A673 (cell line): ENCODE results near the gene COL20A1. TPM values are rescaled to one million over a fixed set of nuclear protein-coding genes. Genes with fewer than 3 reads are reported as not detected.

Experiments used
- BruUV-seq: library from RNA; stranded (reverse); fragments of 400-500 nt; replicated peaks from 2 replicates; lab custom pipeline; 2021; lab: Mats Ljungman, UMichigan
- CTCF ChIA-PET: fragments of 300-600 bp; sonication (Branson Sonifier 250); formaldehyde crosslinking; loops from one replicate; lab custom pipeline; 2022; ENCODE audit warnings: antibody characterized with exemption; lab: Charles Lee
- POLR2A ChIA-PET: fragments of 300-600 bp; sonication (Branson Sonifier 250); formaldehyde crosslinking; loops from one replicate; lab custom pipeline; 2022; ENCODE audit warnings: antibody characterized with exemption; ENCODE audit not compliant: low non-redundant PET; lab: Charles Lee
- DNase-seq: peaks from one replicate; pipeline ENCODE4 v3.0.0-alpha.2; 2015; ENCODE audit warnings: low spot score
- H3K27ac ChIP-seq: fragments of 200-600 bp; sonication (generic); 2 replicates; pipeline ENCODE4 v1.5.1; 2016; ENCODE audit warnings: mixed run types, low read depth, mild to moderate bottlenecking, mixed read lengths, antibody characterized with exemption, low read length; ENCODE audit not compliant: poor library complexity, severe bottlenecking
- H3K27me3 ChIP-seq: fragments of 200-600 bp; sonication (generic); replicated peaks from 2 replicates; pipeline ENCODE4 v1.6.1; 2017; ENCODE audit warnings: mixed run types, low read depth, mild to moderate bottlenecking, mixed read lengths, antibody characterized with exemption, low read length; ENCODE audit not compliant: insufficient read depth, poor library complexity
- H3K36me3 ChIP-seq: fragments of 200-600 bp; sonication (generic); 2 replicates; pipeline ENCODE4 v1.6.1; 2016; ENCODE audit warnings: mixed run types, mild to moderate bottlenecking, mixed read lengths, antibody characterized with exemption, low read length; ENCODE audit not compliant: insufficient read depth, poor library complexity, severe bottlenecking
- H3K4me1 ChIP-seq: fragments of 200-600 bp; sonication (generic); 2 replicates; pipeline ENCODE4 v1.6.1; 2017; ENCODE audit warnings: mixed run types, mild to moderate bottlenecking, mixed read lengths, antibody characterized with exemption, low read length; ENCODE audit not compliant: insufficient read depth, poor library complexity, severe bottlenecking
- H3K4me3 ChIP-seq: fragments of 200-600 bp; sonication (generic); 2 replicates; pipeline ENCODE4 v1.5.1; 2016; ENCODE audit warnings: low read depth, mixed run types, mild to moderate bottlenecking, mixed read lengths, low read length; ENCODE audit not compliant: poor library complexity, severe bottlenecking
- H3K9me3 ChIP-seq: fragments of 200-600 bp; sonication (generic); 2 replicates; pipeline ENCODE4 v1.6.1; 2016; ENCODE audit warnings: mixed run types, low read depth, mild to moderate bottlenecking, mixed read lengths, antibody characterized with exemption, low read length; ENCODE audit not compliant: poor library complexity, severe bottlenecking
- EZH2 ChIP-seq: fragments of 200-600 bp; sonication (generic); IDR thresholded peaks from 2 replicates; pipeline ENCODE4 v1.6.1; 2017; ENCODE audit warnings: borderline replicate concordance, low read depth, mild to moderate bottlenecking, mixed read lengths, antibody characterized with exemption, low read length; ENCODE audit not compliant: poor library complexity, severe bottlenecking
- intact Hi-C: fragments of 100-400 bp; cut with micrococcal nuclease; formaldehyde crosslinking; loops from one replicate; pipeline ENCODE4 v1.10.0; 2022; ENCODE audit not compliant: unreplicated experiment
- total RNA-seq: library from RNA; stranded (reverse); gene quantifications from 2 replicates; pipeline ENCODE4 v1.2.3, GENCODE V29; 2021
- TF ChIP-seq, protein P1 (sequence below): fragments of 300-800, 200-600 bp; sonication (generic); conservative IDR thresholded peaks from 2 replicates; pipeline ENCODE4 v1.5.1; 2017; ENCODE audit warnings: low read depth, mild to moderate bottlenecking, antibody characterized with exemption, low read length, moderate library complexity, mixed read lengths

COL20A1 gene
- total RNA-seq, 1 experiment from 2014 or later: not detected

GRCh38 chr20:63329331-63330083 is 36.5 kb downstream of the COL20A1 start:
- Histone ChIP-seq H3K27me3 (no peaks in the 10 kb centered on the region), H3K9me3 (no peaks in the 10 kb centered on the region), H3K4me3 (no peak overlapping the region), H3K36me3 (no peaks in the 10 kb centered on the region), H3K4me1 (no peaks in the 10 kb centered on the region), H3K27ac (no peak overlapping the region)
- no peak for DNase-seq
- BruUV-seq: no TSS peak
- TF ChIP-seq, protein P1, sequence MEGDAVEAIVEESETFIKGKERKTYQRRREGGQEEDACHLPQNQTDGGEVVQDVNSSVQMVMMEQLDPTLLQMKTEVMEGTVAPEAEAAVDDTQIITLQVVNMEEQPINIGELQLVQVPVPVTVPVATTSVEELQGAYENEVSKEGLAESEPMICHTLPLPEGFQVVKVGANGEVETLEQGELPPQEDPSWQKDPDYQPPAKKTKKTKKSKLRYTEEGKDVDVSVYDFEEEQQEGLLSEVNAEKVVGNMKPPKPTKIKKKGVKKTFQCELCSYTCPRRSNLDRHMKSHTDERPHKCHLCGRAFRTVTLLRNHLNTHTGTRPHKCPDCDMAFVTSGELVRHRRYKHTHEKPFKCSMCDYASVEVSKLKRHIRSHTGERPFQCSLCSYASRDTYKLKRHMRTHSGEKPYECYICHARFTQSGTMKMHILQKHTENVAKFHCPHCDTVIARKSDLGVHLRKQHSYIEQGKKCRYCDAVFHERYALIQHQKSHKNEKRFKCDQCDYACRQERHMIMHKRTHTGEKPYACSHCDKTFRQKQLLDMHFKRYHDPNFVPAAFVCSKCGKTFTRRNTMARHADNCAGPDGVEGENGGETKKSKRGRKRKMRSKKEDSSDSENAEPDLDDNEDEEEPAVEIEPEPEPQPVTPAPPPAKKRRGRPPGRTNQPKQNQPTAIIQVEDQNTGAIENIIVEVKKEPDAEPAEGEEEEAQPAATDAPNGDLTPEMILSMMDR: no peak
- no peak for TF ChIP-seq EZH2
- POLR2A ChIA-PET: no interaction called here
- CTCF ChIA-PET: no interaction called here
- intact Hi-C loops: no loop called here

DNA sequence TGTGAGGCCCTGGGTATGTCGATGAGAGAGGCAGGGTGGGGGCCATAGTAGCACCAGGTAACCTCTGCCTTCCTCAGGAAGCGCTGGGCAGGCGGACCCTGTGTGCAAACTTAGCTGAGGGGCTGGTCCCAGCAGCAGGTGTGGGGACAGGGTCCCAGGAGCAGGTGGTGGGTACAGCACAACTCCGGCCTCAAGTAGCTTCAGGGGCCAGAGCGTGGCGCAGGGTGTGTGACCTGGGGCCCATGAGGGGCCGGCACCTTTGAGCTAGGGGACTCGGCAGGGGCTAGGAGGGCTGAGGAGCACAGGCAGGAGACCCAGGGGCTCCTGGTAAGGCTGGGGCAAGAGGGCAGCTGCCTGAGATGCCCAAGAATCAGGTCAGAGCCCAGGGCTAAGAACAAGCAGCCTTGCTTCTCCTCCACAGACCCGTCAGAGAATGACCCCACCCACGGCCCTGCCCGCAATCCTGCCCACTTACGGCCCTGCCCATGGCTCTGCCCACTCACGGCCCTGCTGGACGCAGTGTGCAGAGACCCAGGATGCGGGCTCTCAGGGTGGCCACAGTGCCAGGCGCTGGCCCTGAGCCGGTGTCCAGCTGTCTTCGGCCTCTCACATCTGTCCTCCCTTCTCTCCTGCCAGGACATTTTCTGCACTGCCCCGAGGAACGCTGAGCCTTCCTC is 37.2 kb downstream of the COL20A1 start:
- no peak overlapping the region for H3K4me3 ChIP-seq
- no peak for DNase-seq
- TF ChIP-seq EZH2: no peak
- TF ChIP-seq, protein P1: no peak
- ChIA-PET POLR2A (no interaction called here), CTCF (no interaction called here)
- H3K4me1 ChIP-seq: no peaks in the 10 kb centered on the region
- intact Hi-C loops: no loop called here
- H3K27ac ChIP-seq: no peak overlapping the region
- no peaks in the 10 kb centered on the region for H3K9me3 ChIP-seq
- no TSS peak for BruUV-seq
- H3K27me3 ChIP-seq: no peaks in the 10 kb centered on the region
- no peaks in the 10 kb centered on the region for H3K36me3 ChIP-seq

DNA sequence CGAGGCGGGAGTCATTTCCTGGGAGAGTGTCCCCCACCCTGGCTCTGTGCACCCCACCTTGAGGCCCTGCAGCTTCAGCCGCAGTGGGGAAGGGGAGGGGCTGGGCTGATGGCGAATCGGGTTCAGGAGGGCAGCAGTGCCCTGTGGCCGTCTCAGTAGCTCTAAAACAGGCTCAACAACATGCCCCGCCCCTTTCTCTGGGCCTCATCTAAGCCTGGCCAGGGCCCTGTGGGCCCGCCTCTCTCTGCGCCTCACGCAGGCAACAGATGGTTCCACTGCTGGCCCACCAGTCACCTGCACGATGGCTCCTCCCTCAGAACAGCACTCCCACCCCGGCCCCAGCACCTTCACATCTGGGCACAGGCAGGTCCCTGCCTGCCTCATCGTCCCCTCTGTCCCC is 38.0 kb downstream of the COL20A1 start:
- BruUV-seq: no TSS peak
- Histone ChIP-seq H3K27me3 (no peaks in the 10 kb centered on the region), H3K4me3 (no peak overlapping the region), H3K27ac (no peak overlapping the region), H3K36me3 (no peaks in the 10 kb centered on the region), H3K4me1 (no peaks in the 10 kb centered on the region), H3K9me3 (no peaks in the 10 kb centered on the region)
- intact Hi-C loops: no loop called here
- ChIA-PET CTCF (no interaction called here), POLR2A (no interaction called here)
- TF ChIP-seq, protein P1: no peak
- TF ChIP-seq EZH2: no peak
- DNase-seq: no peak
